ENCODE results near the gene SMYD3. TPM values are rescaled to one million over a fixed set of nuclear protein-coding genes. Genes with fewer than 3 reads are reported as not detected.

SMYD3 gene
- total and polyA plus RNA-seq, 2 of the 4 experiments (the other 2 are of a cell fraction) = 26.5 to 37.6 TPM

DNA sequence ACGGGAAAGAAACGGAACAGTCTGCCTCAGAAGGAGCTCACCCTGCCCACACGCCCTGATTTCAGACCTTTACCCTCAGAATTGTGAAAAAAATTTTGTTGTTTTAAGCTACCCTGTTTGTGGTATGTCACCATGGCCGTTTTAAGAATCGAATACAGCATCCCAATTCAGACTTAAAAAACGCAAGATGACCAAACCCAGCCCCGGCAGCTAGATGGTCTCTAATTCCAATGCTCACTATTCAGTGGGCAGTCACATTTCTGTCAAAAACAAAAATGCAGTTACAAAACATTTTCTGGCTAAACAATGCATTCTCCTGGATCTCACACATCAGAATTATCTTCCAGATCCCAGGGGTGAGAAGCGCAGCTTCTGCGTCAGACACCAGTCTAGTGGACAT, 527.5 kb downstream of the SMYD3 start:
- H2BK15ac ChIP-seq (ENCODE audit: low read depth, low read length) = peak overlapping the region; percentile 88; the same call in 2 of the 3 replicates
- H3K18ac ChIP-seq (ENCODE audit: low read depth, low read length) = peak overlapping the region; percentile 50
- ChIA-PET POLR2A (ENCODE audit: unreplicated experiment) (no interaction called here), CTCF (interaction anchor here (0.5 kb wide), 1 partner anchor 462 kb away, joined by 6 read pairs; no protein-coding TSS in a partner anchor)
- no peaks in the 10 kb centered on the region for H4K20me1 ChIP-seq (ENCODE audit: insufficient read depth, low read length)
- dilution Hi-C loops (cut with HindIII; ENCODE audit: low sequenced_read_pairs, unreplicated experiment) = no loop called here
- WGBS, 2 experiments (ENCODE audit: extremely low coverage in 2 of 2, insufficient read length in 1 of 2) = 93% methylated on average over 3 of the region's 9 CpGs; no CpG with 5 or more reads in 1 of the 2 experiments
- H3K4me2 ChIP-seq (ENCODE audit: low read depth, low read length) = no peak overlapping the region
- no peak overlapping the region for H3K56ac ChIP-seq (ENCODE audit: extremely low read depth, insufficient read depth, low read length)
- H2AK9ac ChIP-seq (replicated peaks; ENCODE audit: low read depth, low read length, poor library complexity) = no peak overlapping the region
- peak overlapping the region in 1 of 2 experiments; percentile 52; a peak in 1 of 4 replicates for H4K8ac ChIP-seq (ENCODE audit: low read depth in 2 of 2, low read length in 2 of 2)
- H2BK120ac ChIP-seq (ENCODE audit: low read depth, low read length) = peak overlapping the region; percentile 71; the same call in 1 of the 2 replicates
- TF ChIP-seq USF2 (IDR thresholded peaks at IDR 0.05; ENCODE audit: low read depth, low read length) = no peak
- no peak overlapping the region for H3K4me3 ChIP-seq (ENCODE audit: insufficient read depth, low read depth, low read length)
- ATAC-seq (ENCODE audit: low read depth) = no peak
- peaks cover 18% of the 10 kb centered on the region for H3K4me1 ChIP-seq (ENCODE audit: control insufficient read depth, insufficient read depth, low read length)
- peak overlapping the region; percentile 68 for H4K91ac ChIP-seq (ENCODE audit: insufficient read depth, low read depth, low read length)
- peak overlapping the region; percentile 44 for H4K5ac ChIP-seq (ENCODE audit: low read depth, low read length)
- peaks cover 0 to 4% of the 10 kb centered on the region in 2 experiments; a peak in 1 of 4 replicates for H3K79me1 ChIP-seq (ENCODE audit: low read depth in 1 of 2, low read length in 2 of 2)
- H2AFZ ChIP-seq (replicated peaks; ENCODE audit: low read length, poor library complexity) = no peak overlapping the region
- peak overlapping the region; percentile 71 for H2BK20ac ChIP-seq (ENCODE audit: low read depth, low read length)
- no peak overlapping the region for H3K27ac ChIP-seq (ENCODE audit: insufficient read depth, low read length)
- H3K9me1 ChIP-seq (ENCODE audit: insufficient read depth, low read length) = peaks cover 15% of the 10 kb centered on the region; the same call in 1 of the 2 replicates
- no peak overlapping the region for H3K23ac ChIP-seq (ENCODE audit: low read depth, low read length)
- no peaks in the 10 kb centered on the region for H3K9me3 ChIP-seq (ENCODE audit: control insufficient read depth, insufficient read depth, low read length)
- H3K27me3 ChIP-seq (ENCODE audit: control insufficient read depth, insufficient read depth, low read length) = no peaks in the 10 kb centered on the region
- DNase-seq = no peak
- in situ Hi-C loops (cut with MboI; ENCODE audit: low sequenced_read_pairs) = no loop called here
- no peaks in the 10 kb centered on the region for H3K36me3 ChIP-seq (ENCODE audit: control insufficient read depth, insufficient read depth, low read length)
- H3K9ac ChIP-seq (ENCODE audit: low read depth, low read length) = no peak overlapping the region
- peak overlapping the region; percentile 58 for H3K4ac ChIP-seq (ENCODE audit: low read depth, low read length)
- peak overlapping the region; percentile 60 for H3K14ac ChIP-seq (replicated peaks; ENCODE audit: low read depth, low read length)
- peak overlapping the region; percentile 96 for H2AK5ac ChIP-seq (ENCODE audit: low read depth, low read length)
- BruUV-seq (replicated peaks) = no TSS peak
- intact Hi-C loops (cut with micrococcal nuclease) = no loop called here
- H2BK5ac ChIP-seq (ENCODE audit: low read depth, low read length, poor library complexity, severe bottlenecking) = no peak overlapping the region
